A549 (cell line): Measurements from ENCODE around the gene ESRRG. TPM values are rescaled to one million over a fixed set of nuclear protein-coding genes. Genes with fewer than 3 reads are reported as not detected.

ENCODE experiments used
- ATAC-seq, 2 experiments: fragments of 200-7000 bp in 1 of 2; fragments of >200 bp in 1 of 2; cut with Nextera tagmentation in 1 of 2; cut with Tn5 transposase in 1 of 2; 3 replicates each; pipeline versions ENCODE4 v1.8.0 to v1.9.1; 2018 to 2020; ENCODE audit warnings: mild to moderate bottlenecking in 1 of 2, moderate library complexity in 1 of 2
- CTCF ChIA-PET: fragments of 300-600 bp; sonication (Branson Sonifier 250); formaldehyde crosslinking; extraction: SDS; loops from one replicate; lab custom pipeline; 2021; ENCODE audit warnings: antibody characterized with exemption, inconsistent platforms; lab: Yijun Ruan, JAX
- POLR2A ChIA-PET: fragments of 350-600 bp; formaldehyde crosslinking; extraction: SDS; loops from one replicate; lab custom pipeline; 2021; ENCODE audit warnings: antibody characterized with exemption, inconsistent platforms; lab: Yijun Ruan, JAX
- DNase-seq, 2 experiments: peaks; one replicate each; pipeline versions ENCODE4 v3.0.0 to v3.0.0-alpha.2; 2011 to 2016; ENCODE audit warnings: low read depth in 1 of 2, low spot score in 1 of 2
- FAIRE-seq: peaks from 2 replicates; lab custom pipeline; 2011; peaks lifted over from hg19 to GRCh38; lab: Jason Lieb, UNC
- H3K27ac ChIP-seq, 2 experiments: fragments of >200 bp; sonication (Bioruptor Twin); formaldehyde crosslinking; 3 replicates each; pipeline ENCODE4 v1.5.1; 2016 to 2017
- H3K4me1 ChIP-seq: fragments of >200 bp; sonication (Bioruptor Twin); formaldehyde crosslinking; 3 replicates; pipeline ENCODE4 v1.6.1; 2016
- H3K4me2 ChIP-seq: fragments of >200 bp; sonication (Bioruptor Twin); formaldehyde crosslinking; 3 replicates; pipeline ENCODE4 v1.6.1; 2016
- H3K4me3 ChIP-seq: fragments of >200 bp; sonication (Bioruptor Twin); formaldehyde crosslinking; 3 replicates; pipeline ENCODE4 v1.5.1; 2016
- H3K9me3 ChIP-seq: fragments of >200 bp; sonication (Bioruptor Twin); formaldehyde crosslinking; 3 replicates; pipeline ENCODE4 v1.6.1; 2016
- ATOH8 ChIP-seq: fragments of 250-450 bp; sonication (Bioruptor Pico); IDR thresholded peaks from 2 replicates; pipeline ENCODE4 v1.5.0; 2020; ENCODE audit warnings: low read depth, mild to moderate bottlenecking, moderate library complexity
- BCL3 ChIP-seq: fragments of >200 bp; sonication (Bioruptor Twin); formaldehyde crosslinking; IDR thresholded peaks from 3 replicates; pipeline ENCODE4 v1.6.1; 2016
- BHLHE40 ChIP-seq: IDR thresholded peaks from 2 replicates; pipeline ENCODE4 v1.6.1; 2012; ENCODE audit warnings: low read depth, low read length, inconsistent platforms
- CBX2 ChIP-seq: fragments of 200-600 bp; sonication (generic); IDR thresholded peaks from 2 replicates; pipeline ENCODE4 v1.6.1; 2016; ENCODE audit warnings: low read depth, mild to moderate bottlenecking, borderline replicate concordance
- CEBPB ChIP-seq, 2 experiments: fragments of >200 bp in 1 of 2; sonication (Bioruptor Twin) in 1 of 2; formaldehyde crosslinking in 1 of 2; IDR thresholded peaks; 2 replicates each; pipeline ENCODE4 v1.6.1; 2012 to 2016
- CTCF ChIP-seq: fragments of >200 bp; sonication (Bioruptor Twin); formaldehyde crosslinking; IDR thresholded peaks from 3 replicates; pipeline ENCODE4 v1.5.1; 2016
- EHF ChIP-seq: fragments of 250-450 bp; sonication (Bioruptor Pico); IDR thresholded peaks from 2 replicates; pipeline ENCODE4 v1.5.0; 2020; ENCODE audit warnings: mild to moderate bottlenecking
- FOSB ChIP-seq: fragments of 250-450 bp; sonication (Bioruptor Pico); IDR thresholded peaks from 2 replicates; pipeline ENCODE4 v1.5.0; 2020; ENCODE audit warnings: mild to moderate bottlenecking, moderate library complexity
- FOSL2 ChIP-seq, 2 experiments: fragments of 450-650 bp in 1 of 2; fragments of >200 bp in 1 of 2; sonication (Bioruptor Twin) in 1 of 2; formaldehyde crosslinking; IDR thresholded peaks; 2 replicates each; pipeline versions ENCODE4 v1.5.0 to v1.6.1; 2016 to 2020; ENCODE audit warnings: mild to moderate bottlenecking in 1 of 2, moderate library complexity in 1 of 2
- HOXB13 ChIP-seq: fragments of 250-450 bp; sonication (Bioruptor Pico); IDR thresholded peaks from 2 replicates; pipeline ENCODE4 v1.5.0; 2020; ENCODE audit warnings: low read depth, mild to moderate bottlenecking, moderate library complexity
- JUNB ChIP-seq: fragments of >200 bp; sonication (Bioruptor Twin); formaldehyde crosslinking; IDR thresholded peaks from 2 replicates; pipeline ENCODE4 v1.6.1; 2016
- KDM1A ChIP-seq: fragments of 200-600 bp; sonication (generic); IDR thresholded peaks from 2 replicates; pipeline ENCODE4 v1.6.1; 2016; ENCODE audit warnings: low read depth, mild to moderate bottlenecking
- KDM5A ChIP-seq: fragments of 200-600 bp; sonication (generic); IDR thresholded peaks from 2 replicates; pipeline ENCODE4 v1.6.1; 2016; ENCODE audit warnings: antibody characterized with exemption, mild to moderate bottlenecking
- MAFK ChIP-seq: fragments of 450-650 bp; IDR thresholded peaks from 2 replicates; pipeline ENCODE4 v1.6.1; 2014; ENCODE audit not compliant: partially characterized antibody
- MAX ChIP-seq: IDR thresholded peaks from 2 replicates; pipeline ENCODE4 v1.6.1; 2012
- MYC ChIP-seq: IDR thresholded peaks from 2 replicates; pipeline ENCODE4 v1.6.1; 2012; ENCODE audit warnings: mild to moderate bottlenecking, inconsistent platforms, low read length, improper control_type of control experiment, borderline replicate concordance
- NPAS2 ChIP-seq: fragments of 250-450 bp; sonication (Bioruptor Pico); IDR thresholded peaks from 2 replicates; pipeline ENCODE4 v1.8.0; 2022; ENCODE audit warnings: mild to moderate bottlenecking, moderate library complexity, borderline replicate concordance
- NR3C1 ChIP-seq: fragments of >200 bp; sonication (Bioruptor Twin); formaldehyde crosslinking; IDR thresholded peaks from 3 replicates; pipeline ENCODE4 v1.6.1; 2017
- RARB ChIP-seq: fragments of 250-450 bp; sonication (Bioruptor Pico); IDR thresholded peaks from 2 replicates; pipeline ENCODE4 v1.8.0; 2021; ENCODE audit warnings: mild to moderate bottlenecking, moderate library complexity
- REST ChIP-seq: fragments of 200-600 bp; sonication (generic); IDR thresholded peaks from 2 replicates; pipeline ENCODE4 v1.6.1; 2016; ENCODE audit warnings: antibody characterized with exemption, mild to moderate bottlenecking, moderate library complexity
- RFX5 ChIP-seq: fragments of 450-650 bp; IDR thresholded peaks from 2 replicates; pipeline ENCODE4 v1.7.1; 2014; ENCODE audit warnings: antibody characterized with exemption, mild to moderate bottlenecking, moderate library complexity
- RNF2 ChIP-seq: fragments of 200-600 bp; sonication (generic); IDR thresholded peaks from 2 replicates; pipeline ENCODE4 v1.6.1; 2016; ENCODE audit warnings: low read depth, mild to moderate bottlenecking, antibody characterized with exemption, moderate library complexity, borderline replicate concordance
- SREBF2 ChIP-seq: fragments of 450-650 bp; IDR thresholded peaks from 2 replicates; pipeline ENCODE4 v1.6.1; 2014; ENCODE audit warnings: mild to moderate bottlenecking, moderate library complexity
- TP53 ChIP-seq: fragments of 250-450 bp; sonication (Bioruptor Pico); IDR thresholded peaks from 2 replicates; pipeline ENCODE4 v1.5.0; 2021; ENCODE audit warnings: mild to moderate bottlenecking, moderate library complexity
- WGBS: methylation state at CpG from one replicate; pipeline ENCODE4 v1.1.6; 2017; ENCODE audit errors: missing lambda C conversion rate; 5-methylcytosine and 5-hydroxymethylcytosine counted together
- polyA plus RNA-seq, 4 experiments: library from polyadenylated mRNA; depleted of rRNA in 3 of 4; stranded (reverse); fragments of >200 nt; fragmentation: RNase III in 1 of 4; extraction: RNeasy Plus Mini Kit Qiagen cat#74134 plus additional on column Dnase treatment in 1 of 4; gene quantifications; 2 replicates in 3 of 4; 3 replicates in 1 of 4; pipeline ENCODE4 v1.2.3, GENCODE V29; 2011 to 2017

The ESRRG gene
- polyA plus RNA-seq, 2 of the 4 experiments (the other 2 are of a cell fraction) = 0.09 TPM; not detected in 1

- TF ChIP-seq REST (no peak), MAX (no peak), CBX2 (no peak), JUNB (no peak), KDM1A (no peak)
Observed at GRCh38 chr1:216599851-216600250, 123.4 kb downstream of the ESRRG start (continued).

GRCh38 chr1:216598448-216598847, 124.8 kb downstream of the ESRRG start:
- Histone ChIP-seq H3K27ac (no peak overlapping the region), H3K4me3 (no peak overlapping the region), H3K4me2 (no peak overlapping the region), H3K4me1 (no peaks in the 10 kb centered on the region), H3K9me3 (no peaks in the 10 kb centered on the region)
- FAIRE-seq (no peak), DNase-seq (no peak), ATAC-seq (no peak)
- ChIA-PET CTCF (no interaction called here), POLR2A (no interaction called here)
- TF ChIP-seq FOSB (CRISPR knock-in tag) (no peak), ATOH8 (CRISPR knock-in tag) (no peak), KDM5A (no peak), HOXB13 (CRISPR knock-in tag) (no peak), NR3C1 (no peak), MAFK (no peak), RNF2 (no peak), RARB (CRISPR knock-in tag) (no peak), MYC (no peak), EHF (CRISPR knock-in tag) (no peak), TP53 (CRISPR knock-in tag) (no peak), NPAS2 (CRISPR knock-in tag) (no peak), SREBF2 (no peak)

GRCh38 chr1:216596281-216596862, 126.9 kb downstream of the ESRRG start:
- 27% methylated on average over 7 of the region's 7 CpGs for WGBS
- H3K9me3 ChIP-seq = no peaks in the 10 kb centered on the region
- ATAC-seq (no peak), FAIRE-seq (no peak), DNase-seq (no peak)
- no peak overlapping the region for H3K4me2 ChIP-seq
- ChIA-PET POLR2A (no interaction called here), CTCF (no interaction called here)
- H3K4me1 ChIP-seq = no peaks in the 10 kb centered on the region
- H3K4me3 ChIP-seq = no peak overlapping the region
- no peak overlapping the region for H3K27ac ChIP-seq
- TF ChIP-seq FOSL2 (IDR thresholded peaks at IDR 0.05) (no peak), FOSL2 (CRISPR knock-in tag; IDR thresholded peaks at IDR 0.05) (no peak), CTCF (no peak), MAX (no peak), SREBF2 (no peak), REST (no peak), RARB (CRISPR knock-in tag) (no peak), BCL3 (no peak), NPAS2 (CRISPR knock-in tag) (no peak), RFX5 (no peak), BHLHE40 (no peak), CEBPB (IDR thresholded peaks at IDR 0.05) (no peak)
